ENCODE results near the gene CDC27. TPM values are rescaled to one million over a fixed set of nuclear protein-coding genes. Genes with fewer than 3 reads are reported as not detected.
"Not testable (repeated sequence)": the region's sequence is repeated elsewhere in the genome, so short reads cannot be mapped to it uniquely, and the experiment has no call there.

Gene CDC27
- total RNA-seq, 1 experiment from 2014 or later, result 83.3 TPM

DNA sequence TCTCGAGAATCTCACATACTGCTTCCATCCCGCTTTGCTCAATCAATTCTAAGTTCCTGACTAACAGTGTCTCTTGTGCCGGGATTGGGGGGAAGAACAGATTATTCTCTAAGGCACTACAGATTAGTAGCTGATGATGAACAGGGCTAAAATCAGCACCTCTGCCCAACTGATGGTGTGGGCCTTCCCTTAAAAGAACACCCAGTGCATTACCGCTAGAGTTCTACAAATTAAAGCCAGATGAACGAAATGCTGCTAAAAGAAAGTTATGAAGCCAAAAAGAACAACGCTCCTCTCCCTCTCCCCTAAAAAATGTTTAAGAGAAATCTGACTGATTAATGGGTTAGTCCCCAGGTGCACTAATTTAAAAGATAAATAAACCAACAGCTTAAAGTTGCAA, 4.4 kb downstream of the CDC27 start (continued):
- TF ChIP-seq, protein P1, sequence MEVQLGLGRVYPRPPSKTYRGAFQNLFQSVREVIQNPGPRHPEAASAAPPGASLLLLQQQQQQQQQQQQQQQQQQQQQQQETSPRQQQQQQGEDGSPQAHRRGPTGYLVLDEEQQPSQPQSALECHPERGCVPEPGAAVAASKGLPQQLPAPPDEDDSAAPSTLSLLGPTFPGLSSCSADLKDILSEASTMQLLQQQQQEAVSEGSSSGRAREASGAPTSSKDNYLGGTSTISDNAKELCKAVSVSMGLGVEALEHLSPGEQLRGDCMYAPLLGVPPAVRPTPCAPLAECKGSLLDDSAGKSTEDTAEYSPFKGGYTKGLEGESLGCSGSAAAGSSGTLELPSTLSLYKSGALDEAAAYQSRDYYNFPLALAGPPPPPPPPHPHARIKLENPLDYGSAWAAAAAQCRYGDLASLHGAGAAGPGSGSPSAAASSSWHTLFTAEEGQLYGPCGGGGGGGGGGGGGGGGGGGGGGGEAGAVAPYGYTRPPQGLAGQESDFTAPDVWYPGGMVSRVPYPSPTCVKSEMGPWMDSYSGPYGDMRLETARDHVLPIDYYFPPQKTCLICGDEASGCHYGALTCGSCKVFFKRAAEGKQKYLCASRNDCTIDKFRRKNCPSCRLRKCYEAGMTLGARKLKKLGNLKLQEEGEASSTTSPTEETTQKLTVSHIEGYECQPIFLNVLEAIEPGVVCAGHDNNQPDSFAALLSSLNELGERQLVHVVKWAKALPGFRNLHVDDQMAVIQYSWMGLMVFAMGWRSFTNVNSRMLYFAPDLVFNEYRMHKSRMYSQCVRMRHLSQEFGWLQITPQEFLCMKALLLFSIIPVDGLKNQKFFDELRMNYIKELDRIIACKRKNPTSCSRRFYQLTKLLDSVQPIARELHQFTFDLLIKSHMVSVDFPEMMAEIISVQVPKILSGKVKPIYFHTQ (CRISPR knock-in tag; IDR thresholded peaks at IDR 0.05), result no peak
- TF ChIP-seq GABPB1 (CRISPR knock-in tag; IDR thresholded peaks at IDR 0.05) (no peak), HMGXB4 (CRISPR knock-in tag; IDR thresholded peaks at IDR 0.05) (no peak), FOXP1 (CRISPR knock-in tag; IDR thresholded peaks at IDR 0.05; ENCODE audit: borderline replicate concordance) (no peak), SMAD4 (CRISPR knock-in tag; IDR thresholded peaks at IDR 0.05) (no peak)
- TF ChIP-seq, protein P2, sequence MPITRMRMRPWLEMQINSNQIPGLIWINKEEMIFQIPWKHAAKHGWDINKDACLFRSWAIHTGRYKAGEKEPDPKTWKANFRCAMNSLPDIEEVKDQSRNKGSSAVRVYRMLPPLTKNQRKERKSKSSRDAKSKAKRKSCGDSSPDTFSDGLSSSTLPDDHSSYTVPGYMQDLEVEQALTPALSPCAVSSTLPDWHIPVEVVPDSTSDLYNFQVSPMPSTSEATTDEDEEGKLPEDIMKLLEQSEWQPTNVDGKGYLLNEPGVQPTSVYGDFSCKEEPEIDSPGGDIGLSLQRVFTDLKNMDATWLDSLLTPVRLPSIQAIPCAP (CRISPR knock-in tag; IDR thresholded peaks at IDR 0.05), result no peak

DNA sequence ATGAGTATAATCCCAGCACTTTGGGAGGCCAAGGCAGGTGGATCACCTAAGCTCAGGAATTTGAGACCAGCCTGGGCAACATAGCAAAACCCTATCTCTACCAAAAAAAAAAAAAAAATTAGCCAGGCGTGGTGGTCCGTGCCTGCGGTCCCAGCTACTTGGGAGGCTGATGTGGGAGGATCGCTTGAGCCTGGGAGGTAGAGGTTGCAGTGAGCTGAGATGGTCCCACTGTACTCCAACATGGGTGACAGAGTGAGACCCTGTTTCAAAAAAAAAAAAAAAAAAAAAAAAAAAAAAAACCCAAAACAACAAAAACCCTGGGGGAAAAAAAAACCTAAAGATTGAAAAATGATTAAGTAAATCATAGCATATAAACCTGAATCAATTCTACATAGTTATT, 8.1 kb downstream of the CDC27 start:
- not testable (repeated sequence) for H3K36me3 Mint-ChIP-seq; ATAC-seq; H3K4me3 Mint-ChIP-seq; H3K27ac Mint-ChIP-seq; H3K9me3 Mint-ChIP-seq; DNase-seq (ENCODE audit: low spot score); H3K27me3 Mint-ChIP-seq (ENCODE audit: low read depth)
- H3K4me1 Mint-ChIP-seq, result peaks cover 47% of the 10 kb centered on the region
- ChIA-PET POLR2A (interaction anchor here (0.6 kb wide), 1 partner anchor 60 kb away, joined by 3 read pairs; no protein-coding TSS in a partner anchor), CTCF (interaction anchor here (0.6 kb wide), 1 partner anchor 225 kb away, joined by 3 read pairs; no protein-coding TSS in a partner anchor)

DNA sequence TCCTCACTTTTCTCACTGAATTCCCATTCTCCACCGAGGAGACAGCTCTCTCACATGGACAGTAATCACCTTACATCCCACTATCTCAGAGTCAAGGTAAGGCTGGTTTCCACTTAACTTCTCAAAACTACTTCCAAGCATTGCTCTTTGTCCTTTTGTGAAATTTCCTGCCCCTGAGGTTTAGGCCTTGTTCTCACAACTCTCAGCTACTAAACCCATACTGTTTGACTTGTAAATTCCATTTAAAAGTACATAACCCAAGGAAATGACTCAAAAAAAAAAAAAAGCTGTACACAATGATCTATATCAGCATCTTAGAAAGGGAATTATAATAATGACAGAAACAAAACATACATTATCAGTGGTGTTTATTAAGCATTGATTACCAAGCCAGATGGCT, 8.8 kb downstream of the CDC27 start:
- peak overlapping the region; percentile 11; the same call in 1 of the 2 replicates for H3K27ac Mint-ChIP-seq
- TF ChIP-seq, protein P3, sequence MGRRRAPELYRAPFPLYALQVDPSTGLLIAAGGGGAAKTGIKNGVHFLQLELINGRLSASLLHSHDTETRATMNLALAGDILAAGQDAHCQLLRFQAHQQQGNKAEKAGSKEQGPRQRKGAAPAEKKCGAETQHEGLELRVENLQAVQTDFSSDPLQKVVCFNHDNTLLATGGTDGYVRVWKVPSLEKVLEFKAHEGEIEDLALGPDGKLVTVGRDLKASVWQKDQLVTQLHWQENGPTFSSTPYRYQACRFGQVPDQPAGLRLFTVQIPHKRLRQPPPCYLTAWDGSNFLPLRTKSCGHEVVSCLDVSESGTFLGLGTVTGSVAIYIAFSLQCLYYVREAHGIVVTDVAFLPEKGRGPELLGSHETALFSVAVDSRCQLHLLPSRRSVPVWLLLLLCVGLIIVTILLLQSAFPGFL (CRISPR knock-in tag; IDR thresholded peaks at IDR 0.05; ENCODE audit: borderline replicate concordance), result no peak
- TF ChIP-seq CREM (CRISPR knock-in tag; IDR thresholded peaks at IDR 0.05) (no peak), GTF2I (CRISPR knock-in tag; conservative IDR thresholded peaks at IDR 0.05) (no peak), EMX1 (CRISPR knock-in tag; IDR thresholded peaks at IDR 0.05) (no peak), CBFB (CRISPR knock-in tag; IDR thresholded peaks at IDR 0.05; ENCODE audit: low read depth) (no peak), STAT6 (CRISPR knock-in tag; conservative IDR thresholded peaks at IDR 0.05; ENCODE audit: low read depth) (no peak), MLX (CRISPR knock-in tag; IDR thresholded peaks at IDR 0.05) (no peak), HMGXB4 (CRISPR knock-in tag; IDR thresholded peaks at IDR 0.05) (no peak), ZNF263 (CRISPR knock-in tag; IDR thresholded peaks at IDR 0.05; ENCODE audit: low read depth) (no peak), ZBTB43 (CRISPR knock-in tag; IDR thresholded peaks at IDR 0.05) (no peak), ESRRA (CRISPR knock-in tag; IDR thresholded peaks at IDR 0.05; ENCODE audit: borderline replicate concordance) (no peak), TP53 (CRISPR knock-in tag; IDR thresholded peaks at IDR 0.05) (no peak), ZNF232 (CRISPR knock-in tag; IDR thresholded peaks at IDR 0.05) (no peak)
- TF ChIP-seq, protein P4, sequence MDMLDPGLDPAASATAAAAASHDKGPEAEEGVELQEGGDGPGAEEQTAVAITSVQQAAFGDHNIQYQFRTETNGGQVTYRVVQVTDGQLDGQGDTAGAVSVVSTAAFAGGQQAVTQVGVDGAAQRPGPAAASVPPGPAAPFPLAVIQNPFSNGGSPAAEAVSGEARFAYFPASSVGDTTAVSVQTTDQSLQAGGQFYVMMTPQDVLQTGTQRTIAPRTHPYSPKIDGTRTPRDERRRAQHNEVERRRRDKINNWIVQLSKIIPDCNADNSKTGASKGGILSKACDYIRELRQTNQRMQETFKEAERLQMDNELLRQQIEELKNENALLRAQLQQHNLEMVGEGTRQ (CRISPR knock-in tag; IDR thresholded peaks at IDR 0.05), result no peak
- H3K27me3 Mint-ChIP-seq (ENCODE audit: low read depth), result no peaks in the 10 kb centered on the region
- peaks cover 9% of the 10 kb centered on the region for H3K36me3 Mint-ChIP-seq
- no peak overlapping the region for H3K4me3 Mint-ChIP-seq
- ChIA-PET POLR2A (no interaction called here), CTCF (interaction anchor here (0.6 kb wide), 1 partner anchor 224 kb away, joined by 3 read pairs; no protein-coding TSS in a partner anchor)
- no peak for ATAC-seq
- no peaks in the 10 kb centered on the region for H3K9me3 Mint-ChIP-seq
- no peak for DNase-seq (ENCODE audit: low spot score)
- H3K4me1 Mint-ChIP-seq, result peaks cover 47% of the 10 kb centered on the region

Data from WTC11 (cell line).